ENCODE results near the gene MCF2L2. TPM values are rescaled to one million over a fixed set of nuclear protein-coding genes. Genes with fewer than 3 reads are reported as not detected.

MCF2L2 gene
- polyA plus RNA-seq, 1 experiment, result not detected

DNA sequence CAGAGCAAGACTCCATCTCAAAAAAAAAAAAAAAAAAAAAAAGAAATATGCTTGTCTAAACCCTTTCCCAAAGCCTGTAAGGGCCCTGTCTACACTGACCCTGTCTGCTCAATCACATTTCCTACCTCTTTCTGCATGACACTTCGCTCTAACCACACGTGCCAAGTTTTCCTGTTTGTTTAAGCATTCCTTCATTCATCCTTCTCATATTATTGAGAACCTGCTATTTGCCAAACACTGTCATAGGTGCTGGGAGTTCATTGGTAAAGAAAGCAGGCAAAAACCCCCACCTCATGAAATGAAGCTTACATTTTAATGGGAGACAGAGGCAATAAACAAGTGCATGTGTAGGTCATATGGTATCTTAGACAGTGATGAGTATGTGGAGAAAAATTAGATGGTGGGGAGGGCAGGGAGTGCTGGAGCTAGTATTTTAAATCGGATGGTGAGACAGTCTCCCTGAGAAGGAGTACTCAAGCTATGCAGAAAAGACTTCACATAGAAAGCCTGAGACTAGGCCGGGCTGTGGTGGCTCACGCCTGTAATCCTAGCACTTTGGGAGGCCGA is 127.3 kb downstream of the MCF2L2 start:
- CTCF ChIA-PET, result no interaction called here

DNA sequence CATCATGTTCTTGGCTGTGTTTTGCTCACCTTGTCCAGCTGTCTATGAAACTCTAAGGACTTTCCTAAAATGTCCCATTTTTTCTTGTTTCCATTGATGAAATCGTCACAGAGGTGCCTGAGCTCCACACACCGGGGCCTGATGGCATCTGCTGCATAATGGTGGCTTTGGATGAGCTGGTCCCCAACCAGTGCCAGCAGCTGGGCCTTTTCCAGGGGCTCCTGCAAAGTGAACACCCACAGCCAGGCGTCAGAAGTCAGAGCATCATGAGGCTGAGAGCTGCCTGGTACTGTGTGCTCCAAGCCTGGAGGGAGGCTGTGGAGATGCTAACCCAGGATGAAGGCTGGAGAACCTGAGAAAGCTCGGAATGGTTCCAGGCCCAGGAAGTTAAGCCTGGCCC is 128.4 kb downstream of the MCF2L2 start:
- H3K4me3 ChIP-seq (ENCODE audit: low read depth, low read length), result no peak overlapping the region
- H3K27ac ChIP-seq (ENCODE audit: low read depth, low read length), result no peak overlapping the region
- TF ChIP-seq, protein P1, sequence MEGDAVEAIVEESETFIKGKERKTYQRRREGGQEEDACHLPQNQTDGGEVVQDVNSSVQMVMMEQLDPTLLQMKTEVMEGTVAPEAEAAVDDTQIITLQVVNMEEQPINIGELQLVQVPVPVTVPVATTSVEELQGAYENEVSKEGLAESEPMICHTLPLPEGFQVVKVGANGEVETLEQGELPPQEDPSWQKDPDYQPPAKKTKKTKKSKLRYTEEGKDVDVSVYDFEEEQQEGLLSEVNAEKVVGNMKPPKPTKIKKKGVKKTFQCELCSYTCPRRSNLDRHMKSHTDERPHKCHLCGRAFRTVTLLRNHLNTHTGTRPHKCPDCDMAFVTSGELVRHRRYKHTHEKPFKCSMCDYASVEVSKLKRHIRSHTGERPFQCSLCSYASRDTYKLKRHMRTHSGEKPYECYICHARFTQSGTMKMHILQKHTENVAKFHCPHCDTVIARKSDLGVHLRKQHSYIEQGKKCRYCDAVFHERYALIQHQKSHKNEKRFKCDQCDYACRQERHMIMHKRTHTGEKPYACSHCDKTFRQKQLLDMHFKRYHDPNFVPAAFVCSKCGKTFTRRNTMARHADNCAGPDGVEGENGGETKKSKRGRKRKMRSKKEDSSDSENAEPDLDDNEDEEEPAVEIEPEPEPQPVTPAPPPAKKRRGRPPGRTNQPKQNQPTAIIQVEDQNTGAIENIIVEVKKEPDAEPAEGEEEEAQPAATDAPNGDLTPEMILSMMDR (IDR thresholded peaks at IDR 0.05; ENCODE audit: low read depth, low read length), result no peak
- ChIA-PET POLR2A (no interaction called here), CTCF (interaction anchor here (1.9 kb wide), 1 partner anchor 115 kb away, joined by 8 read pairs; no protein-coding TSS in a partner anchor)
- H3K9me3 ChIP-seq (ENCODE audit: control insufficient read depth, insufficient read depth, low read length), result no peaks in the 10 kb centered on the region
- DNase-seq (ENCODE audit: low read depth, low spot score), result no peak
- H3K27me3 ChIP-seq (ENCODE audit: control insufficient read depth, insufficient read depth, low read length), result peaks cover 3% of the 10 kb centered on the region

More for the DNA sequence above, 127.3 kb downstream of the MCF2L2 start:
- peak overlapping the region; percentile 12 for H3K27ac ChIP-seq (ENCODE audit: low read depth, low read length)
- TF ChIP-seq, protein P1 (IDR thresholded peaks at IDR 0.05; ENCODE audit: low read depth, low read length), result no peak
- H3K4me3 ChIP-seq (ENCODE audit: low read depth, low read length), result no peak overlapping the region
- POLR2A ChIA-PET, result no interaction called here
- no peak for DNase-seq (ENCODE audit: low read depth, low spot score)
- H3K9me3 ChIP-seq (ENCODE audit: control insufficient read depth, insufficient read depth, low read length), result no peaks in the 10 kb centered on the region
- H3K27me3 ChIP-seq (ENCODE audit: control insufficient read depth, insufficient read depth, low read length), result peaks cover 5% of the 10 kb centered on the region

GRCh38 chr3:183298701-183299153 is 129.7 kb downstream of the MCF2L2 start:
- ChIA-PET POLR2A (interaction anchor here (0.6 to 1.5 kb wide), 5 partner anchors 12 to 105 kb away, joined by 3 to 8 read pairs (median 3); no protein-coding TSS in a partner anchor), CTCF (interaction anchor here (0.6 to 1.9 kb wide), 2 partner anchors 114 to 148 kb away, joined by 4 to 8 read pairs; no protein-coding TSS in a partner anchor)
- Histone ChIP-seq H3K9me3 (ENCODE audit: control insufficient read depth, insufficient read depth, low read length) (peaks cover 3% of the 10 kb centered on the region; the same call in 1 of the 2 replicates), H3K27me3 (ENCODE audit: control insufficient read depth, insufficient read depth, low read length) (peaks cover under 1% of the 10 kb centered on the region), H3K4me3 (ENCODE audit: low read depth, low read length) (no peak overlapping the region), H3K27ac (ENCODE audit: low read depth, low read length) (peak overlapping the region; percentile 62)
- TF ChIP-seq, protein P1 (IDR thresholded peaks at IDR 0.05; ENCODE audit: low read depth, low read length), result no peak
- peak; percentile 81 for DNase-seq (ENCODE audit: low read depth, low spot score)

DNA sequence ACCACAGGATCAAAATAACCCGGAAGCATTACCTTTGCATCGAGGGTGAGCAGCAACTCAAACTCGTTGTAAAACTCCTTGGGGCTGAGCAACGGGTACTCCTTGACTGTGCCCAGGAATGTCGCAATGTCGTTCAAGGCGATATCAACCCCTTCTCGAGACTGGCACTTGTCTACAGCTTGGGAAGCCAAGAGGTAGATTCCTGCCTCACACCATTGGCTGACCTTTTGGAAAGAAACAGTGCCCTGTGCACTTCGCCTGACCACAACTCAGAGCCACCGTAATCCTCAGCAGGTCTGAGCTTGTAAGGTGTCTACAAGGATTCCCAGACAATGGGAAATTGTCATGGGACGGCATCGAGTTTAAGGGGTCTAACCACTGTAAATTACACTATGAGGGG is 131.5 kb downstream of the MCF2L2 start:
- CTCF ChIA-PET, result no interaction called here
- H3K9me3 ChIP-seq (ENCODE audit: control insufficient read depth, insufficient read depth, low read length), result peaks cover 3% of the 10 kb centered on the region; the same call in 1 of the 2 replicates

DNA sequence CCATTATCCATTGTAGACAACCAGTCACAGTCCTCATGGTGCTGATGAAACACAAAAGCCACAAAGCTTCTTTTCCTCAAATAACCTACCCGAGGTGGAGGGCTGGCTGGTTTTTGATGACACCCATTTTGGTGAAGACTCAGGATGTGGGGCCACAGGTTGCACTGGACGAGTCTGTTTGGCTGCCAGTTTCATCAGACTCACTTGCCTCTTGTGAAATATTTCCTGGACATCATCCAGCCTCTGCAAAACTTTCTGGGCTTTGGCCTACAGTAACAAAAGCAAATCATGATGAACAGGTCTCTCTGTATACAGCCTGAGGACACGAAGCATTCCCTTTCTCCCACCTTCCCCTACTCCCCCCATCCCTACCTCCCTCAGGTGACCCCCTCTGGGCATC is 133.2 kb downstream of the MCF2L2 start:
- Histone ChIP-seq H3K27me3 (ENCODE audit: control insufficient read depth, insufficient read depth, low read length) (no peaks in the 10 kb centered on the region), H3K27ac (ENCODE audit: low read depth, low read length) (no peak overlapping the region), H3K4me3 (ENCODE audit: low read depth, low read length) (no peak overlapping the region), H3K9me3 (ENCODE audit: control insufficient read depth, insufficient read depth, low read length) (peaks cover 3% of the 10 kb centered on the region; the same call in 1 of the 2 replicates)
- TF ChIP-seq, protein P1 (IDR thresholded peaks at IDR 0.05; ENCODE audit: low read depth, low read length), result no peak
- peak; percentile 55 for DNase-seq (ENCODE audit: low read depth, low spot score)
- CTCF ChIA-PET, result no interaction called here
- POLR2A ChIA-PET, result interaction anchor here (1.3 kb wide), 1 partner anchor 9 kb away, joined by 3 read pairs; no protein-coding TSS in a partner anchor

More for the DNA sequence above, 131.5 kb downstream of the MCF2L2 start:
- no peaks in the 10 kb centered on the region for H3K27me3 ChIP-seq (ENCODE audit: control insufficient read depth, insufficient read depth, low read length)
- TF ChIP-seq, protein P1 (IDR thresholded peaks at IDR 0.05; ENCODE audit: low read depth, low read length), result no peak
- no peak for DNase-seq (ENCODE audit: low read depth, low spot score)
- no peak overlapping the region for H3K27ac ChIP-seq (ENCODE audit: low read depth, low read length)
- no peak overlapping the region for H3K4me3 ChIP-seq (ENCODE audit: low read depth, low read length)
- POLR2A ChIA-PET, result no interaction called here

Data from AG04450 (cell line).